HG03457 (cell line): ENCODE results near the gene ARHGAP29.

Source experiments
- ATAC-seq: cut with Tn5 transposase; IDR thresholded peaks from one replicate; pipeline ENCODE4 v1.9.1; 2021; ENCODE audit warnings: moderate number of reproducible peaks; ENCODE audit not compliant: unreplicated experiment

Gene ARHGAP29, protein sequence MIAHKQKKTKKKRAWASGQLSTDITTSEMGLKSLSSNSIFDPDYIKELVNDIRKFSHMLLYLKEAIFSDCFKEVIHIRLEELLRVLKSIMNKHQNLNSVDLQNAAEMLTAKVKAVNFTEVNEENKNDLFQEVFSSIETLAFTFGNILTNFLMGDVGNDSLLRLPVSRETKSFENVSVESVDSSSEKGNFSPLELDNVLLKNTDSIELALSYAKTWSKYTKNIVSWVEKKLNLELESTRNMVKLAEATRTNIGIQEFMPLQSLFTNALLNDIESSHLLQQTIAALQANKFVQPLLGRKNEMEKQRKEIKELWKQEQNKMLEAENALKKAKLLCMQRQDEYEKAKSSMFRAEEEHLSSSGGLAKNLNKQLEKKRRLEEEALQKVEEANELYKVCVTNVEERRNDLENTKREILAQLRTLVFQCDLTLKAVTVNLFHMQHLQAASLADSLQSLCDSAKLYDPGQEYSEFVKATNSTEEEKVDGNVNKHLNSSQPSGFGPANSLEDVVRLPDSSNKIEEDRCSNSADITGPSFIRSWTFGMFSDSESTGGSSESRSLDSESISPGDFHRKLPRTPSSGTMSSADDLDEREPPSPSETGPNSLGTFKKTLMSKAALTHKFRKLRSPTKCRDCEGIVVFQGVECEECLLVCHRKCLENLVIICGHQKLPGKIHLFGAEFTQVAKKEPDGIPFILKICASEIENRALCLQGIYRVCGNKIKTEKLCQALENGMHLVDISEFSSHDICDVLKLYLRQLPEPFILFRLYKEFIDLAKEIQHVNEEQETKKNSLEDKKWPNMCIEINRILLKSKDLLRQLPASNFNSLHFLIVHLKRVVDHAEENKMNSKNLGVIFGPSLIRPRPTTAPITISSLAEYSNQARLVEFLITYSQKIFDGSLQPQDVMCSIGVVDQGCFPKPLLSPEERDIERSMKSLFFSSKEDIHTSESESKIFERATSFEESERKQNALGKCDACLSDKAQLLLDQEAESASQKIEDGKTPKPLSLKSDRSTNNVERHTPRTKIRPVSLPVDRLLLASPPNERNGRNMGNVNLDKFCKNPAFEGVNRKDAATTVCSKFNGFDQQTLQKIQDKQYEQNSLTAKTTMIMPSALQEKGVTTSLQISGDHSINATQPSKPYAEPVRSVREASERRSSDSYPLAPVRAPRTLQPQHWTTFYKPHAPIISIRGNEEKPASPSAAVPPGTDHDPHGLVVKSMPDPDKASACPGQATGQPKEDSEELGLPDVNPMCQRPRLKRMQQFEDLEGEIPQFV

GRCh38 chr1:94237291-94238226, at the start of gene ARHGAP29:
Gene ARHGAP29 (minus strand): TSS chr1:94237584. CDS start chr1:94231611, 5,973 bp downstream.
- no peak for ATAC-seq

DNA sequence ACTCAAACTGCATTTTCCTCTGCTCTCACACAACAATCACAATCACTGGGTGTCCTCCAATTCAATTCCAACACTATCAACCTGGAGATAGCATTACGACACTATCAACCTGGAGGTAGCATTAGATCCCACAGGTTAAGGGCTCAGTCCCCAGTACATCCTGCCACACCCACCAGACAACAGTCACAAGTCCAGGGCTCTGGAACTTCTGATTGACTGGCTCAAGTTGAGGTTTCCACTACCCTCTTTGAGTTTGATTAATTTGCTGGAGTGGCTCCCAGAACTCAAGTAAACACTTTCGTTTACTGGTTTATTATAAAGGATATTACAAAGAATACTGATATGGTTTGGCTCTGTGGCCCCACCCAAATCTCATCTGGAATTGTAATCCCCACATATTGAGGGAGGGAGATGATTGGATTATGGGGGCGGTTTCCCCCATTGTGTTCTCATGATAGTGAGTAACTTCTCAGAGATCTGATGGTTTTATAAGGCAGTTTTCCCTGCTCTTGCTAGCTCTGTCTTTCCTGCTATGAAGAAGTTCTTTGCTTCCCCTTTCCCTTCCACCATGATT, 49.6 kb upstream of the ARHGAP29 start:
- ATAC-seq, result no peak

- ATAC-seq, result no peak
Measured at GRCh38 chr1:94285031-94285654, 47.8 kb upstream of the ARHGAP29 start.

- ATAC-seq, result no peak
Measured at GRCh38 chr1:94284476-94284875, 47.1 kb upstream of the ARHGAP29 start.

- ATAC-seq, result no peak
Measured at GRCh38 chr1:94283462-94283861, 46.1 kb upstream of the ARHGAP29 start.

GRCh38 chr1:94282143-94282711, 44.8 kb upstream of the ARHGAP29 start:
- ATAC-seq, result no peak

GRCh38 chr1:94281361-94282142, 44.2 kb upstream of the ARHGAP29 start:
- ATAC-seq, result no peak

- ATAC-seq, result no peak
Measured at GRCh38 chr1:94280541-94280940, 43.2 kb upstream of the ARHGAP29 start.

- ATAC-seq, result no peak
Measured at GRCh38 chr1:94279462-94279861, 42.1 kb upstream of the ARHGAP29 start.

DNA sequence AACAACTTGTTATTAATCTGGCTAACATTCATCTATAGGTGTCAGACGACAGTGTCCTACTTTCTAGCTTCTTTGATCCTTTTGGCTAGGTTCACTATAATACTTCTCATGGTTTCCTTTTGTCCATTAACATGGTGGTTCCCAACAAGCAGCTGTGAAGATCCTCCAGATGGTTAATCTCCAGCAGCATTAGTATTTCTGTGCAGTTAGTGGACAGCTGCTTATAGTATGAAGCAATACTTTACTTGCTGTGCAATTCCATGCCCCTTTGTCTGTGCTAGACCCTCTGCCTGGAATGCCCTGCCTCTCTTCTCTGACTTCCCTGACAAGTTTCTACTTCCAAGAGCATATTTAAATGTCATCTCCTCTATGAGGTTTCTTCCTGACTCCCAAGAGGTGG, 41.7 kb upstream of the ARHGAP29 start:
- no peak for ATAC-seq

DNA sequence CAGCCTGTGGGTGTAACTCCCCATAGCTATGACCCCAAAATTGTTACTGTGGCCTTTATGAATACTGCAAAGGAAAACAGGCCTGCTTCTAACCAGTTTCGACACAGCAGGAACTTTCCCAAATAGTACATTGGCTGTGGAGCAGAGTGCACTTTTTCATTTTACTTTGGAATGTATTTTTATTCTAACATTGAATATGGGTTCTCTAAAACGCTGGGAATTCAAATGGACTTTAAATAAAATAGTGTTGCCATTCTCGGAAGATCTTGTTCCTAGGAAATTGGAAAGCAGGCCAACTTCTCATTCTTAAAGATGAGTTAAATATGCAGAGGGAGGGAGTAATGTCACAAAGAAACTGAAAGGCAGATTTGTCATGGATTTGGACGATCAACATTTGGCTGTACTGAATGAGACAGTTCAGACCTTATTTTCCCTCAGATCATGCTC, 39.6 kb upstream of the ARHGAP29 start:
- no peak for ATAC-seq

DNA sequence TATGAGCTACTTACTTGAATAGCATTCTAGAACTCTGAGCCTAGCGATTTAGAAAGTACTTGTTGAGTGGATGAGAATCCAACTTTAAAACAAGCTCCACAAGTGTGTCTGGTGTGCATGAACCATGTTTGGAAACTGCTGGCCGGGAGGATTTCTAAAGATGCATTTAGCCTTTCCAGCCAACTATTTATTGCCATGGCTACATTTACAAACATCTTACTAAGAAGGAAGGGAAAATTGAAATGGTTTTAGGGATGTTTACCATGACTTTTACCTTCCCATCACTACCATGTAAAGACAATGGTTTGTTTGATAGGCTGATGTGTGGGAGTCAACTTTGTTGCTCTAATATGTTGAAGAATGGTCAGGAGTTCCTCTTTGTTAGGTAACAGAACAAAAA, 37.7 kb upstream of the ARHGAP29 start:
- ATAC-seq, result no peak

DNA sequence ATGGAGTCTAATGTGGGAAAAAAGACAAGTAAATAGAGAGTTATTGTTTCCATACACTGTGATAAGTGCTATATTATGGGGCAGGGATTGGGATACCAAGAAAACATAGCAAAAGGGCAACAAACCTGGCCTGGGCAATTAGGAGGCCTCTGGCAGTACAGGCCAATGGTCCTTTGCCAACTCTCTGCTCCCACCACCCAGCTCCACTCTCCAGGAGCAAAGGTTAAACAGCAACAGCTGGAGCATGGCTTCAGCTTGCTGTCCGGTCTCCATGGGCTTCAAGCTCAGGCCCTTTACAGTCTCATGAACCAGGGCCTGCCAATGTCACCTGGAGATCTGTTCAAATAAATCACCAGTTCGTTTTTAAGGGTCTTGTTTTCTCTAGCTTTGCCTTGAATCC, 37.2 kb upstream of the ARHGAP29 start:
- no peak for ATAC-seq

GRCh38 chr1:94273111-94273510, 35.7 kb upstream of the ARHGAP29 start:
- ATAC-seq, result no peak

GRCh38 chr1:94272388-94272787, 35.0 kb upstream of the ARHGAP29 start:
- no peak for ATAC-seq

GRCh38 chr1:94271373-94271772, 34.0 kb upstream of the ARHGAP29 start:
- no peak for ATAC-seq

DNA sequence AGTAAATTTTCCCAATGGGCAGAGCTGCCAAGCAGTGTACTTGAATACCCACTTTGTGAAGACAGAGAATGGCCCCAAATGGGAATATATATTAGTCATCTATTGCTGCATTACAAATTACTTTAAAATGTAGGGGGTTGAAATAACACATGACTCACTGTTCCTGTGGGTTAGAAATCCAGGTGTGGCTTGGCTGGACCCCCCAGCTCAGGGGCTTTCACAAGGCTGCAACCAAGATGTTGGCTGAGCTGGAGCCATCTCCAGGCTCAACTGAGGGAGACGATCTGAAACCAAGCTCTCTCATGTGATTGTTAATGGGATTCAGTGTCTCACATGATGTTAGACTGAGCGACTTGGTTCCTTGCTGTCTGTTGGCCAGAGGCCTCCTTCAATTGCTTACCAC, 33.4 kb upstream of the ARHGAP29 start:
- no peak for ATAC-seq

DNA sequence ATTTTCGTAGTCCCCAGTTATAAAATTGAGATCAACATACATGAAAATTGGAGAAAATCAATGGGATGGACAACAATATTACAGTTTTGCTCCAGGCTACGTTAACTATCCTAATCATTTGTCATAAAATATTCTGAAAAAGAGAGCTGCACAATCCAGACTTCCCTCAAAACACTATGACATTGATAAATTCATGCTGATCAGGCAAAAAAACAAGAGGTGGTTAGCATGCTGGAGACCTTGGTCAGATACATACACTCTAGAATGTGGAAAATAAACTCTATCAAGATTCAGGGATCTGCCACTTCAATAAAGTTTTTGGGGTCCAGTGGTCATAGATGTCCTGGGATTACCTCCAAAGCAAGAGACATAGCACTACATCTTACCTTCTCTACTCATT, 32.5 kb upstream of the ARHGAP29 start:
- no peak for ATAC-seq
